Choroid plexus epithelial cell (primary cell): ENCODE measurements around the gene ATOH8.
"Not testable (repeated sequence)": the region's sequence is repeated elsewhere in the genome, so short reads cannot be mapped to it uniquely, and the experiment has no call there.

Source experiments
- DNase-seq: peaks from one replicate; pipeline ENCODE4 v3.0.0-alpha.2; 2010; ENCODE audit warnings: low read depth
- H3K4me3 ChIP-seq: 2 replicates; pipeline ENCODE4 v1.5.1; 2011; ENCODE audit warnings: low read depth, mild to moderate bottlenecking, control low read depth, low read length, moderate library complexity
- CTCF ChIP-seq: conservative IDR thresholded peaks from 2 replicates; pipeline ENCODE4 v1.5.1; 2011; ENCODE audit warnings: low read depth, mild to moderate bottlenecking, control low read depth, inconsistent platforms, low read length, moderate library complexity

Gene ATOH8

GRCh38 chr2:85827879-85828569, 74.2 kb downstream of the ATOH8 start:
- no peak for TF ChIP-seq CTCF
- no peak overlapping the region for H3K4me3 ChIP-seq
- no peak for DNase-seq

- H3K4me3 ChIP-seq: no peak overlapping the region
- no peak for TF ChIP-seq CTCF
- no peak for DNase-seq
Observed at GRCh38 chr2:85828725-85829124, 74.9 kb downstream of the ATOH8 start.

GRCh38 chr2:85829394-85829793, 75.6 kb downstream of the ATOH8 start:
- H3K4me3 ChIP-seq, DNase-seq: not testable (repeated sequence)

GRCh38 chr2:85830645-85831044, 76.9 kb downstream of the ATOH8 start:
- DNase-seq: peak; percentile 25
- H3K4me3 ChIP-seq: no peak overlapping the region
- TF ChIP-seq CTCF: peak; percentile 35

GRCh38 chr2:85831735-85832134, 77.9 kb downstream of the ATOH8 start:
- no peak for DNase-seq
- no peak overlapping the region for H3K4me3 ChIP-seq
- no peak for TF ChIP-seq CTCF

GRCh38 chr2:85834466-85834865, 80.7 kb downstream of the ATOH8 start:
- no peak for DNase-seq
- TF ChIP-seq CTCF: no peak
- no peak overlapping the region for H3K4me3 ChIP-seq
